Measurements from ENCODE around the gene LAMC1. TPM values are rescaled to one million over a fixed set of nuclear protein-coding genes. Genes with fewer than 3 reads are reported as not detected.

The LAMC1 gene
- total RNA-seq, 4 donors from 2014 or later, result 58.3 to 124 (median 77.6) TPM

GRCh38 chr1:183106166-183106565, 82.9 kb downstream of the LAMC1 start:
- WGBS, result 71% methylated on average over 4 of the region's 4 CpGs
- H3K27ac ChIP-seq, result no peak overlapping the region

DNA sequence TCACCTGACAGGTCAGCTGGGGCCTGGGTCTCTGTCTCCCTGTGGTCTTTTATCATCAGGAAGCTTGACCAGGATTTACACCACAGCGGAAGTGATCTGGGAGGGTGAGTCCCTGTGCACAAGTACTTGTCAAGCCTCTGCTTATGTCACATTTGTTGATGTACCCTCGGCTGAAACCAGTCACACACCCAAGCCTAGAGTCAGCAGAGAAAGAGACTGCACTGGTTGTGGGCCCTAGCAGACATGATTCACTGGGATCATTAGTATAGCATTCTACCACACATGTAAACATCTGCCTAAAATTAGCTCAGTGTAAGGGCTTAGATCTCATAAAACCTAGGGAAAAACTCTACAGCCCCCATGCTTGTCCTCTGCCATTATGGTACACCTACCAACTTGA, 83.5 kb downstream of the LAMC1 start:
- no peak overlapping the region for H3K27ac ChIP-seq
- no peak for DNase-seq (ENCODE audit: low spot score in 2 of 2)
- no peak for TF ChIP-seq POLR2AphosphoS5 (IDR thresholded peaks at IDR 0.05)
- no peak for TF ChIP-seq CTCF (IDR thresholded peaks at IDR 0.05)
- TF ChIP-seq EP300 (IDR thresholded peaks at IDR 0.05), result no peak
- TF ChIP-seq POLR2A (IDR thresholded peaks at IDR 0.05), result no peak
- no peaks in the 10 kb centered on the region for H3K27me3 ChIP-seq
- no peaks in the 10 kb centered on the region for H3K4me1 ChIP-seq
- WGBS, result 94% methylated on average over 2 of the region's 2 CpGs
- no peaks in the 10 kb centered on the region for H3K9me3 ChIP-seq
- peaks cover 16% of the 10 kb centered on the region for H3K36me3 ChIP-seq
- H3K4me3 ChIP-seq, result no peak overlapping the region

More at GRCh38 chr1:183106166-183106565, 82.9 kb downstream of the LAMC1 start:
- no peak for DNase-seq (ENCODE audit: low spot score in 2 of 2)
- H3K4me1 ChIP-seq, result no peaks in the 10 kb centered on the region
- H3K9me3 ChIP-seq, result no peaks in the 10 kb centered on the region
- TF ChIP-seq EP300 (IDR thresholded peaks at IDR 0.05) (no peak), POLR2A (IDR thresholded peaks at IDR 0.05) (no peak), CTCF (IDR thresholded peaks at IDR 0.05) (no peak), POLR2AphosphoS5 (IDR thresholded peaks at IDR 0.05) (no peak)
- no peaks in the 10 kb centered on the region for H3K27me3 ChIP-seq
- peaks cover 16% of the 10 kb centered on the region for H3K36me3 ChIP-seq
- no peak overlapping the region for H3K4me3 ChIP-seq

GRCh38 chr1:183110326-183110880, 87.2 kb downstream of the LAMC1 start:
- WGBS, result 94% methylated on average over 8 of the region's 8 CpGs
- TF ChIP-seq POLR2AphosphoS5 (IDR thresholded peaks at IDR 0.05) (no peak), CTCF (IDR thresholded peaks at IDR 0.05) (no peak), EP300 (IDR thresholded peaks at IDR 0.05) (no peak), POLR2A (IDR thresholded peaks at IDR 0.05) (no peak)
- Histone ChIP-seq H3K36me3 (peaks cover 21% of the 10 kb centered on the region), H3K4me1 (no peaks in the 10 kb centered on the region), H3K27ac (no peak overlapping the region), H3K9me3 (no peaks in the 10 kb centered on the region), H3K4me3 (no peak overlapping the region), H3K27me3 (no peaks in the 10 kb centered on the region)
- no peak for DNase-seq (ENCODE audit: low spot score in 2 of 2)

- no peaks in the 10 kb centered on the region for H3K4me1 ChIP-seq
- H3K27me3 ChIP-seq, result no peaks in the 10 kb centered on the region
- no peak overlapping the region for H3K4me3 ChIP-seq
- TF ChIP-seq POLR2A (IDR thresholded peaks at IDR 0.05) (no peak), POLR2AphosphoS5 (IDR thresholded peaks at IDR 0.05) (no peak), EP300 (IDR thresholded peaks at IDR 0.05) (no peak)
- DNase-seq (ENCODE audit: low spot score in 2 of 2), result no peak
- 93% methylated on average over 9 of the region's 9 CpGs for WGBS
- H3K9me3 ChIP-seq, result no peaks in the 10 kb centered on the region
- no peak overlapping the region for H3K27ac ChIP-seq
- H3K36me3 ChIP-seq, result peaks cover 46% of the 10 kb centered on the region
Observed at GRCh38 chr1:183114441-183114840, 91.2 kb downstream of the LAMC1 start.

DNA sequence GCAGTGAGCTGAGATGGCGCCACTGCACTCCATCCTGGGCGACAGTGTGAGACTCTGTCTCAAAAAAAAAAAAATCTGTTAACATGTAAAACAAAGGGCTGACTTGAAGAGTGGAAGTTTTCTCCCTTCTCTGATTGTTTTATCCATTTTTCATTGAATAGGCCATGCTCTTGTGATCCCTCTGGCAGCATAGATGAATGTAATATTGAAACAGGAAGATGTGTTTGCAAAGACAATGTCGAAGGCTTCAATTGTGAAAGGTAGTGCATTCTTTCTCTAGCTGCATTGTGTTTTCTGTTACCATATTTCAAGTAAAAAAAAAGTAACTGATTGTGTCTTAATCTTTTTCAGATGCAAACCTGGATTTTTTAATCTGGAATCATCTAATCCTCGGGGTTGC, 93.2 kb downstream of the LAMC1 start:
- peaks cover 48% of the 10 kb centered on the region for H3K36me3 ChIP-seq
- 73% methylated on average over 4 of the region's 4 CpGs for WGBS
- no peak overlapping the region for H3K27ac ChIP-seq
- TF ChIP-seq EP300 (IDR thresholded peaks at IDR 0.05) (no peak), POLR2A (IDR thresholded peaks at IDR 0.05) (no peak), POLR2AphosphoS5 (IDR thresholded peaks at IDR 0.05) (no peak), CTCF (IDR thresholded peaks at IDR 0.05) (no peak)
- no peaks in the 10 kb centered on the region for H3K9me3 ChIP-seq
- H3K4me3 ChIP-seq, result no peak overlapping the region
- no peaks in the 10 kb centered on the region for H3K27me3 ChIP-seq
- no peaks in the 10 kb centered on the region for H3K4me1 ChIP-seq
- DNase-seq (ENCODE audit: low spot score in 2 of 2), result no peak

DNA sequence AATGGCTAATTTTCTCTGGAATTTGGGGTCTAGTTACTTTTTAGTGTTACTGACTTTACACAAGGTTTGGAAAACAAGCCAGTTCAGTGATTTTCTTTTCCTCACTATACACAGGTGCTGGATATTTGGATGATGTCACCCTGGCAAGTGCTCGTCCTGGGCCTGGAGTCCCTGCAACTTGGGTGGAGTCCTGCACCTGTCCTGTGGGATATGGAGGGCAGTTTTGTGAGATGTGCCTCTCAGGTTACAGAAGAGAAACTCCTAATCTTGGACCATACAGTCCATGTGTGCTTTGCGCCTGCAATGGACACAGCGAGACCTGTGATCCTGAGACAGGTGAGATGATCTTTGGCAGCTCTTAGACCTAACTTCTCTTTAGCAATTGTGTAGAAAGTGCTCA, 98.4 kb downstream of the LAMC1 start:
- no peak for DNase-seq (ENCODE audit: low spot score in 2 of 2)
- Histone ChIP-seq H3K9me3 (no peaks in the 10 kb centered on the region), H3K36me3 (peaks cover 81% of the 10 kb centered on the region), H3K27ac (no peak overlapping the region), H3K27me3 (no peaks in the 10 kb centered on the region), H3K4me1 (no peaks in the 10 kb centered on the region), H3K4me3 (no peak overlapping the region)
- WGBS, result 87% methylated on average over 3 of the region's 3 CpGs
- TF ChIP-seq CTCF (IDR thresholded peaks at IDR 0.05), result no peak
- TF ChIP-seq EP300 (IDR thresholded peaks at IDR 0.05), result no peak
- TF ChIP-seq POLR2AphosphoS5 (IDR thresholded peaks at IDR 0.05), result no peak
- no peak for TF ChIP-seq POLR2A (IDR thresholded peaks at IDR 0.05)
